DMS 273 (cell line): ENCODE results near the gene TEX48.

Experiments used
- DNase-seq: peaks from one replicate; lab custom pipeline; 2025; ENCODE audit not compliant: unreplicated experiment; lab: John Stamatoyannopoulos, UW

The TEX48 gene

GRCh38 chr9:114694146-114694545 is 12.2 kb upstream of the TEX48 start:
- DNase-seq: no peak

GRCh38 chr9:114693248-114693855 is 11.4 kb upstream of the TEX48 start:
- peak; percentile 22 for DNase-seq

GRCh38 chr9:114691956-114692295 is 9.9 kb upstream of the TEX48 start:
- no peak for DNase-seq

DNA sequence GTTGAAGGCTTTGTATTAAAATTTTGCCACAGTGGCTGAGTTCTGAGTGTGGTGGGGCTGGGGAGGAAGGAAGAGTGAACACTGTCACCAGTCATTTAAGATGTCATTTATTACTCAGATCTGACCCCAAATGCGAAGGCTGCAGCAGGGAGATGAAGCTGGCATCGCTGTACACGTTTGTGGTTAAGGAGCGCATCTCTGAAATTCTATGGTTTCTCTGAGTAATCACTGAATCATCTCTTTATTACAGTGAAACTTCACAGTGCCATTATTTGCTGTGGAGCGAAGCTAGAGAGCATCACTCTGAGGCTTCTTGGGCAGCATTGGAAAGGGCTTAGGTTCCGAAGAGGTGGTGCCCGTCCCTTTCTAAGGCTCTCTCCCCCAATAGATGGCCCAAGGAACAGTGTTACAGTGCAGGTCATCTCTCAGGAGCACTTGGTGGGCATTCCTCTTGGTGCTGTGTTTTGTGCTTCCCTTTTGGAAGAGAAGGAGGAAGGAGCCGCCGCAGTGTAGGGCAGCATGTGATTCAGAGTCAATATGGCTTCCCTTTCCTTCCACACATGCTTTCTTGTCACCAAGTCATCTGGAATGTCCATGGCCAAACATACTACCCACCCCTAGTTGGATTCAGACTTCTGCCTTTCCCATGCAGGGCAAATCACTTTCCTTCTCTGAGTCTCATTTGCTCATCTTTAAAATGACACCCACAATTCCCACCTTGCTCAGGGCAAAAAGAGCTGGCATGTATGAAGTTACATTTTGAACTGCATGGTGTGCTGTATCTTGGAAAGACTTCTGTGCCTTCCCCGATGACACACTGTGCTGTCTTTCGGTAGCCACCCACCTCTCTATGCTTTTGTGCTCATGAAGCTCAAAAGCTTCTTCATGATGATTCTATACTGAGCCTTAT is 9.3 kb upstream of the TEX48 start:
- DNase-seq: no peak

GRCh38 chr9:114690308-114690707 is 8.3 kb upstream of the TEX48 start:
- no peak for DNase-seq

DNA sequence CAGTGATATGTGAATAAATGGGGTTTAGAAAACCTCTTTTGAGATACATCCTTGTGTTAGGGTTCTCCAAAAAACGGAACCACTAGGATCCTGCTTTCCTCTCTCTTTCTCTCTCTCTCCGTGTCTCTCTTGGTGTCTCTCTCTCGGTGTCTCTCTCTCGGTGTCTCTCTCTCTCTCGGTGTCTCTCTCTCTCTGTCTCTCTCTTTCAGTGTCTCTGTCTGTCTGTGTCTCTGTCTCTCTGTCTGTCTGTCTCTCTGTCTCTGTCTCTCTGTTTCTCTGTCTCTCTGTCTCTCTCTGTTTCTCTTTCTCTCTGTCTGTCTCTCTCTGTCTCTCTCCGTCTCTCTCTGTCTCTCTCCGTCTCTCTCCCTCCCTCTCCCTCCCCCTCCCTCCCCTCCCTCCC is 7.8 kb upstream of the TEX48 start:
- DNase-seq: no peak

GRCh38 chr9:114688909-114689610 is 7.1 kb upstream of the TEX48 start:
- DNase-seq: no peak

- DNase-seq: no peak
Measured at GRCh38 chr9:114688379-114688778, 6.4 kb upstream of the TEX48 start.

DNA sequence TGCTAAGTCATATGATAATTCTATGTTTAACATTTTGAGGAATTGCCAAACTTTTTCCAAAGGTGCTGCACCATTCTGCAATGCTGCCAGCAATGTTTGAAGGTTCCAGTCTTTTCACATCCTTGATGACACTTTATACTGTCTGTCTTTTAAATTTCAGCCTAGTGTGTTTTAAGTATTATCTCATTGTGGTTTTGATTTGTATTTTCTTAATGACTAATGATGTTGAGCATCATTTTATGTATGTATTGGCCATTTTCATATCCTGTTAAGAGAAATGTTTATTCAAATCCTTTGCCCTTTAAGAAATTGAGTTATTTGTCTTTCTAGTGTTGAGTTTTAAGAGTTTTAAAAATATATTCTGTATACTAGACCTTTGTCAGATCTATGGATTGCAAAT is 5.0 kb upstream of the TEX48 start:
- DNase-seq: no peak

DNA sequence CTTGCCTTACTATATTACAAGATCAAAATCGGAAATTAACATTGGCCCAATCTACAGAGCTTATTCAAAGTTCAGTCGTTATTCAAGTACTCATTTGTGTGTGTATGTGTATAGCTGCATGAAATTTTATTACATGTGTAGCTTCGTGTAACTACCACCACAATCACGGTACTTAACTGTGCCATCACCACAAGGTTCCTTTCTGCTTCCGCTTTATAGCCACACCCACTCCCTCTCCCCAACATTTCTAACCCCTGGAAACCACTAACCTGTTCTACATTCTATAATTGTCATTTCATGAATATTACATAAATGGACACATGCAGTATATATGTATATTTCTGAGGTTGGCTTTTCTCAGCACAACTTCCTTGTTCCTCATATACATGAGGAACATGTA is 4.0 kb upstream of the TEX48 start:
- no peak for DNase-seq

DNA sequence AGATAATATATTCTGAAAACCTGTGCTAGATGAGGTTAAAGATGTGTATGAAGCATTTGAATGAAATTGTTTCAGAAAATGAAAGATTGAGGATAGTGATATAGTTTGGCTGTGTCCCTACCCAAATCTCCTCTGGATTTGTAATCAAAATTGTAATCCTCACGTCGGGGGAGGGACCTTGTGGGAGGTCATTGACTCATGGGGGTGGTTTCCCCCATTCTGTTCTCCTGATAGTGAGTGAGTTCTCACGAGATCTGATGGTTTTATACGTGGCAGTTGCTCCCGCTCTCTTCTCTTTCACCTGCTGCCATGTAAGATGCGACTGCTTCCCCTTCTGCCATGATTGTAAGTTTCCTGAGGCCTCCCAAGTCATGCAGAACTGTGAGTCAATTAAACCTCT is 2.0 kb upstream of the TEX48 start:
- DNase-seq: no peak

- no peak for DNase-seq
Measured at GRCh38 chr9:114682846-114683245, 854 bp upstream of the TEX48 start.

DNA sequence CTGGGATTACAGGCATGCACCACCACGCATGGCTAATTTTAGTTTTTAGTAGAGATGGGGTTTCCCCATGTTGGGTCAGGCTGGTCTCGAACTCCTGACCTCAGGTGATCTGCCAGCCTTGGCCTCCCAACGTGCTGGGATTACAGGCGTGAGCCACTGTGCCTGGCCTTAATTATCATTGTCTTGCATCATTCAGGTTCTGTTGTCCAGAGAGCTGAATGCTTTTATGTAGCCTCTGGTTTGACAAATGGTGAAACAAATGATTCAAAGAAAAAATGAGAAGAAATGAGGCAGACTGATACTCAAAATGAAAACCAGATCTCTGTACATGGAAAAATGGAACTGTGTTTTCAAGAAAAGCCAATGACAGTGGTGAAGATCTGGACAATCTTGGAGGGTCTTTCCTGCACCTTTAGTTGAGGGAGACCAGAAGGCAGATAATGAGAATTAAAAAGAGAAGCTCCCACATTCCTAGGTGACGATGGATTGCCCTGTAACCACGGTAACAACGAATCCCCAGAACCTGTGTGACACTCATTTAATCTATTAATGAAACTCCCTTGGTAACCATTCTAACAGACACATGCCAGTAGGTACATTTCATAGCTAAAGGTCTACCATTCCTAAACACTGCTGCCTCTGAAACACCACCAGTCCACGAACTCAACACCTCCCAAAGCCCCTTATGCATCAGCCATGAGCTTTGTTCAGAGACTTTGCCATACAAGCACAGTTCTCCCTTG is 1.6 kb downstream of the TEX48 start:
- DNase-seq: no peak

DNA sequence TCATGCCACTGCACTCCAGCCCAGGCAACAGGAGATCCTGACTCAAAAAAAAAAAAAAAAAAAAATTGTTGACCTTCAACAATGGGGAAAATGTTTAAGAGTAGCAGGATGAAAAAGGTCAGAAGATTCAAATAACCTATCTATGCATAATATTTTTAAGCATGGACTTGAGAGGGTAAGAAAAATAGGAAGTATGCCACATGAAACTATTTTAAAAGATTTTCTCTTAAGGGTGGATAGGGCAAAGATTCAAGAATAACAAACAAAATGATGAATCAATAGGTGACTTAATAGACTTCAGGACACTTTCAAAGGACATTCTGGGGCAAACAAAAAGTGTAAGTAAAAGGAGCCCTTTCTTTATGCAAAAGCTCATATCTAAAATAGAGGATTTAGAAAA is 3.2 kb downstream of the TEX48 start:
- no peak for DNase-seq

GRCh38 chr9:114678130-114678529 is 3.9 kb downstream of the TEX48 start:
- no peak for DNase-seq

GRCh38 chr9:114677418-114677817 is 4.6 kb downstream of the TEX48 start:
- peak; percentile 71 for DNase-seq

GRCh38 chr9:114676901-114677300 is 5.1 kb downstream of the TEX48 start:
- DNase-seq: no peak

DNA sequence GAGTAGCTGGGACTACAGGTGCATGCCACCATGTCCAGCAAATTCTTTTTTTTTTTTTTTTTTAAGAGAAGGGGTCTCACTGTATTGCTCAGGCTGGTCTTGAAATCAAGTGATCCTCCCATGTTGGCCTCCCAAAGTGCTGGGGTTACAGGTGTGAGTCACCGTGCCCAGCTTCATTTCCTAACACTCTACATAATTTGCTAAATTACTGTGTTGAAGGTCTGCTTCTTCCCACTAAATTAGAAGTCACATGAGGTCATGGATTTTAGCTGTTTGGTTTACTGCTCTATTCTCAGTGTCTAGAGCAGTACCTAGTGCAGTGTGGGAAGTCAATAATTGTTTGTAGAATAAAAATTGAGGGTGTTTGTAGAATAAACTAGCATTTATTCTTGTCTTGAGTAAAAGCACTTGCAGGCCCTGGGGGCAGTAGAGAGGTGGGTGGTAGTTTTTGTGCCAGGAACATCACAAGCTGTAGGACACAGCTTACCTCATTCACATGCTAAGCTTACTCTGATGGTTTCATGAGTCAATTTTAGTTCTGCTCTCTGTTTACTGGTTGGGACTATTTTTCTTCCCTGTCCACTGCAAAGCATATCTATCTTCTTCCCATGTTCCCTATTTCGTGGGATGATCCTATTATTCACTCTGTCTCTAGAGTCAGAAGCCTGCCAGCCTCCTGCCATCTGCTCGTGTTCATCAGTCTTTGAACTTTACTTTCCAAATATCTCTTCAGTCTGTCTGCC is 7.0 kb downstream of the TEX48 start:
- peak; percentile 25 for DNase-seq

DNA sequence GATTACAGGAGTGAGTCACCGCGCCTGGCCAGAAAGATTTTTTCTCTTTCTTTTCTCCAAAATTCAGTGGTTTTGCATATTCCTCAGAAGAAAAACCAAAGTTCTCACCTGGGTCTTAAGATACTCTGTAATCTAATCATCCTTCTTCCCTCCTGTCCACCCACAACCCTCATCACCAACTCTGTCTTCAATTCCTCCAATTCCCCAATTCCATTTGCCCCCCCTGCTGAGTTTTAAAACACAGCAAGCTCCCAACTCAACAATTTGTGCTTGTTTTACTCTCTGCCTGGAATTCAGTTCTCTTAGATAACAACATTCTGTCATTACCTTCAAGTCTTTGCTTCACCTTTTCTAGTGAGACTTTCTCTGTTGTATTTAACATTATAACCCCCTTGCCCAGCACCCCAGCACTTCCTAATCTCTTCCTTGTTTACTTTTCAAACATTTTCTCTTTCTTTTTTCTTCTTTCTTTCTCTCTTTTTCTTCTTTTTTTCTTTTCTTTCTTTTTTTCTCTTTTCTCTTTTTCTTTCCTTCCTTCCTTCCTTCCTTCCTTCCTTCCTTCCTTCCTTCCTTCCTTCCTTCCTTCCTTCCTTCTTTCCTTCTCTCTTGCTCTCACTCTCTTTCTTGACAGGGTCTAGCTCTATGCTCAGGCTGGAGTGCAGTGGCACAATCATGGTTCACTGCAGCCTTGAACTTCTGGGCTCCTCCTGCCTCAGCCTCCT is 7.8 kb downstream of the TEX48 start:
- DNase-seq: no peak

DNA sequence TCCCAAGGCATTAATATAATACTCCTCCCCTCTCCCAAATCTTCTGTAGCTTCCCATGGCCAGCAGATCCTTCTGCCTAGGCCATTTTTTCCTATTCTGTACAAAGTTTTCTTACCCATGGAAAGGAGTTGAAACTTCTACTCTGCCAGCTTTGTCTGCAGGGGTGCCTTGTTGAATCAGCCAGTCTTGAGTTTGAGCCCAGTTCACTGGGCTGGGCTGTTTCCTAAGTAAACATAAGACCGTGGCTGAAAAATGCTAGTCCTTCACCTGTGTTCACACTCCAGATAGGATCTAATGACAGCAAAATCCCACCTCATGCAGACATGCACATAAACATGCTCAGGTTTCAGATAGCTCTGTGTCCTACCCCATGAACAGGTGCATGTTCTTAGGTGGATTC is 10.4 kb downstream of the TEX48 start:
- no peak for DNase-seq
